HEK293 (cell line): ENCODE data around the gene SLC16A4.

ENCODE experiments used
- CTCF ChIA-PET: fragments of 350-600 bp; formaldehyde crosslinking; extraction: SDS; loops from one replicate; lab custom pipeline; 2021; ENCODE audit warnings: antibody characterized with exemption; lab: Yijun Ruan, JAX
- POLR2A ChIA-PET: fragments of 300-600 bp; formaldehyde crosslinking; extraction: SDS; loops from one replicate; lab custom pipeline; 2020; ENCODE audit warnings: antibody characterized with exemption, inconsistent platforms; lab: Yijun Ruan, JAX
- H3K27ac ChIP-seq: fragments of 200-500 bp; sonication (Bioruptor generic); 2 replicates; pipeline ENCODE4 v1.5.1; 2014; ENCODE audit warnings: low read depth, low read length, control low read depth, inconsistent platforms; ENCODE audit errors: extremely low read depth
- H3K36me3 ChIP-seq, 2 experiments: fragments of 200-500 bp in 1 of 2; sonication (Bioruptor generic) in 1 of 2; 1 replicate in 1 of 2; 2 replicates in 1 of 2; pipeline ENCODE4 v1.5.1; 2014 to 2017; ENCODE audit warnings: inconsistent platforms in 2 of 2, low read length in 2 of 2; ENCODE audit not compliant: control insufficient read depth in 2 of 2, insufficient read depth in 1 of 2
- H3K4me1 ChIP-seq: fragments of 200-500 bp; sonication (Bioruptor generic); 2 replicates; pipeline ENCODE4 v1.5.1; 2014; ENCODE audit warnings: mild to moderate bottlenecking, low read length, inconsistent platforms; ENCODE audit not compliant: control insufficient read depth, insufficient read depth
- H3K4me3 ChIP-seq: 2 replicates; pipeline ENCODE4 v1.5.1; 2011; ENCODE audit warnings: low read depth, mild to moderate bottlenecking, control low read depth, low read length, moderate library complexity
- H3K9me3 ChIP-seq: fragments of 200-500 bp; sonication (Bioruptor generic); 2 replicates; pipeline ENCODE4 v1.5.1; 2014; ENCODE audit warnings: low read depth, low read length, inconsistent platforms; ENCODE audit not compliant: control insufficient read depth, insufficient read depth
- IKZF3 ChIP-seq: fragments of 450-650 bp; IDR thresholded peaks from 2 replicates; pipeline ENCODE4 v1.5.0; 2018; ENCODE audit warnings: missing biosample characterization, mild to moderate bottlenecking, missing genetic modification characterization, moderate library complexity
- MEIS1 ChIP-seq: sonication (generic); formaldehyde crosslinking; IDR thresholded peaks from 2 replicates; pipeline ENCODE4 v1.8.1; 2022; ENCODE audit warnings: missing genetic modification reagents, mild to moderate bottlenecking, borderline replicate concordance
- PRDM2 ChIP-seq: fragments of 450-650 bp; formaldehyde crosslinking; IDR thresholded peaks from 2 replicates; pipeline ENCODE4 v1.5.1; 2016; ENCODE audit warnings: missing biosample characterization, missing genetic modification characterization, borderline replicate concordance
- YY1 ChIP-seq: fragments of 450-650 bp; formaldehyde crosslinking; IDR thresholded peaks from 2 replicates; pipeline ENCODE4 v1.5.1; 2018; ENCODE audit warnings: missing biosample characterization, missing genetic modification characterization
- ZBTB1 ChIP-seq: fragments of 450-650 bp; formaldehyde crosslinking; IDR thresholded peaks from 2 replicates; pipeline ENCODE4 v1.5.1; 2016; ENCODE audit warnings: missing biosample characterization, missing genetic modification characterization
- ZBTB7A ChIP-seq: fragments of 450-650 bp; formaldehyde crosslinking; IDR thresholded peaks from 2 replicates; pipeline ENCODE4 v1.5.1; 2016; ENCODE audit warnings: low read depth, missing biosample characterization, missing genetic modification characterization
- ZNF10 ChIP-seq: fragments of 450-650 bp; formaldehyde crosslinking; IDR thresholded peaks from 2 replicates; pipeline ENCODE4 v1.5.1; 2017; ENCODE audit warnings: missing biosample characterization, missing genetic modification characterization
- ZNF548 ChIP-seq: fragments of 450-650 bp; formaldehyde crosslinking; IDR thresholded peaks from 2 replicates; pipeline ENCODE4 v1.5.1; 2016; ENCODE audit warnings: missing biosample characterization, missing genetic modification characterization
- ZNF629 ChIP-seq: fragments of 450-650 bp; formaldehyde crosslinking; IDR thresholded peaks from 2 replicates; pipeline ENCODE4 v1.5.1; 2017; ENCODE audit warnings: missing biosample characterization, missing genetic modification characterization
- ZNF670 ChIP-seq: fragments of 450-650 bp; formaldehyde crosslinking; IDR thresholded peaks from 2 replicates; pipeline ENCODE4 v1.5.1; 2016; ENCODE audit warnings: missing biosample characterization, missing genetic modification characterization, low read depth
- ZNF701 ChIP-seq: fragments of 450-650 bp; formaldehyde crosslinking; IDR thresholded peaks from 2 replicates; pipeline ENCODE4 v1.5.1; 2016; ENCODE audit warnings: missing biosample characterization, missing genetic modification characterization
- ZNF837 ChIP-seq: fragments of 450-650 bp; formaldehyde crosslinking; IDR thresholded peaks from 2 replicates; pipeline ENCODE4 v1.5.1; 2016; ENCODE audit warnings: missing biosample characterization, missing genetic modification characterization
- TF ChIP-seq, protein P1 (sequence below): fragments of 450-650 bp; formaldehyde crosslinking; IDR thresholded peaks from 2 replicates; pipeline ENCODE4 v1.5.1; 2016; ENCODE audit warnings: missing biosample characterization, missing genetic modification characterization
- TF ChIP-seq, protein P2 (sequence below): fragments of 450-650 bp; formaldehyde crosslinking; IDR thresholded peaks from 2 replicates; pipeline ENCODE4 v1.5.1; 2016; ENCODE audit warnings: missing biosample characterization, missing genetic modification characterization

Gene SLC16A4

GRCh38 chr1:110321846-110322245 lies 69.0 kb downstream of the SLC16A4 start:
- TF ChIP-seq MEIS1 (CRISPR knock-in tag) (no peak), ZNF837 (tag by site-specific recombination) (no peak), ZBTB1 (tag by site-specific recombination) (no peak), ZNF10 (tag by site-specific recombination) (no peak)
- TF ChIP-seq, protein P1, sequence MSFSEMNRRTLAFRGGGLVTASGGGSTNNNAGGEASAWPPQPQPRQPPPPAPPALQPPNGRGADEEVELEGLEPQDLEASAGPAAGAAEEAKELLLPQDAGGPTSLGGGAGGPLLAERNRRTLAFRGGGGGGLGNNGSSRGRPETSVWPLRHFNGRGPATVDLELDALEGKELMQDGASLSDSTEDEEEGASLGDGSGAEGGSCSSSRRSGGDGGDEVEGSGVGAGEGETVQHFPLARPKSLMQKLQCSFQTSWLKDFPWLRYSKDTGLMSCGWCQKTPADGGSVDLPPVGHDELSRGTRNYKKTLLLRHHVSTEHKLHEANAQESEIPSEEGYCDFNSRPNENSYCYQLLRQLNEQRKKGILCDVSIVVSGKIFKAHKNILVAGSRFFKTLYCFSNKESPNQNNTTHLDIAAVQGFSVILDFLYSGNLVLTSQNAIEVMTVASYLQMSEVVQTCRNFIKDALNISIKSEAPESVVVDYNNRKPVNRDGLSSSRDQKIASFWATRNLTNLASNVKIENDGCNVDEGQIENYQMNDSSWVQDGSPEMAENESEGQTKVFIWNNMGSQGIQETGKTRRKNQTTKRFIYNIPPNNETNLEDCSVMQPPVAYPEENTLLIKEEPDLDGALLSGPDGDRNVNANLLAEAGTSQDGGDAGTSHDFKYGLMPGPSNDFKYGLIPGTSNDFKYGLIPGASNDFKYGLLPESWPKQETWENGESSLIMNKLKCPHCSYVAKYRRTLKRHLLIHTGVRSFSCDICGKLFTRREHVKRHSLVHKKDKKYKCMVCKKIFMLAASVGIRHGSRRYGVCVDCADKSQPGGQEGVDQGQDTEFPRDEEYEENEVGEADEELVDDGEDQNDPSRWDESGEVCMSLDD: no peak
- TF ChIP-seq, all 188 proteins: peak for 0
- H3K36me3 ChIP-seq: no peaks in the 10 kb centered on the region
- no peaks in the 10 kb centered on the region for H3K9me3 ChIP-seq
- H3K27ac ChIP-seq: no peak overlapping the region
- no peaks in the 10 kb centered on the region for H3K4me1 ChIP-seq
- H3K4me3 ChIP-seq: no peak overlapping the region
- ChIA-PET POLR2A (no interaction called here), CTCF (interaction anchor here (0.7 to 4.3 kb wide), 5 partner anchors 9 to 125 kb away, joined by 3 to 21 read pairs (median 6); no protein-coding TSS in a partner anchor)

GRCh38 chr1:110321045-110321444 lies 69.8 kb downstream of the SLC16A4 start:
- Histone ChIP-seq H3K4me3 (no peak overlapping the region), H3K9me3 (no peaks in the 10 kb centered on the region), H3K27ac (no peak overlapping the region), H3K4me1 (no peaks in the 10 kb centered on the region), H3K36me3 (no peaks in the 10 kb centered on the region)
- POLR2A ChIA-PET: no interaction called here
- TF ChIP-seq YY1 (tag by site-specific recombination) (no peak), IKZF3 (tag by site-specific recombination) (no peak), PRDM2 (tag by site-specific recombination) (no peak), ZBTB7A (tag by site-specific recombination) (no peak), ZNF701 (tag by site-specific recombination) (no peak), ZNF670 (tag by site-specific recombination) (no peak), ZNF629 (tag by site-specific recombination) (no peak), ZNF548 (tag by site-specific recombination) (no peak)
- TF ChIP-seq, protein P2, sequence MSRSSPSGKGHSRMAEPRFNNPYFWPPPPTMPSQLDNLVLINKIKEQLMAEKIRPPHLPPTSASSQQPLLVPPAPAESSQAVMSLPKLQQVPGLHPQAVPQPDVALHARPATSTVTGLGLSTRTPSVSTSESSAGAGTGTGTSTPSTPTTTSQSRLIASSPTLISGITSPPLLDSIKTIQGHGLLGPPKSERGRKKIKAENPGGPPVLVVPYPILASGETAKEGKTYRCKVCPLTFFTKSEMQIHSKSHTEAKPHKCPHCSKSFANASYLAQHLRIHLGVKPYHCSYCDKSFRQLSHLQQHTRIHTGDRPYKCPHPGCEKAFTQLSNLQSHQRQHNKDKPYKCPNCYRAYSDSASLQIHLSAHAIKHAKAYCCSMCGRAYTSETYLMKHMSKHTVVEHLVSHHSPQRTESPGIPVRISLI (tag by site-specific recombination): no peak
- CTCF ChIA-PET: interaction anchor here (0.7 to 4.3 kb wide), 6 partner anchors 8 to 175 kb away, joined by 3 to 21 read pairs (median 5); no protein-coding TSS in a partner anchor
